ENCODE results near the gene SPRED2. TPM values are rescaled to one million over a fixed set of nuclear protein-coding genes. Genes with fewer than 3 reads are reported as not detected.
"Not testable (repeated sequence)": the region's sequence is repeated elsewhere in the genome, so short reads cannot be mapped to it uniquely, and the experiment has no call there.

The SPRED2 gene
- total RNA-seq, 2 experiments from 2014 or later, result 8.0 to 11.4 TPM

DNA sequence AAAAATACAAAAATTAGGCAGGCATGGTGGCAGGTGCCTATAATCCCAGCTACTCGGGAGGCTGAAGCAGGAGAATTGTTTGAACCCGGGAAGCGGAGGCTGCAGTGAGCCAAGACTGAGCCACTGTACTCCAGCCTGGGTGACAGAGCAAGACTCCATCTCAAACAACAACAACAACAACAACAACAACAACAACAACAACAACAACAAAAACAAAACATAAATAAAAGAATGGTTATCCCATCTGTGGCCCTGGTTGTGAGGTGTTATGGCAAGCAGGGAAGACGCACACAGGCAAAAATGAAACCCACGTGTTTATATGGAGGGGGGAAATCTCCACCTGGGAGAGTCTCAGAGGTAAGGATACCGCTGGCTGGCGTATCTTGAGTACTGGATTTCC lies 115.0 kb downstream of the SPRED2 start:
- H3K27ac Mint-ChIP-seq; DNase-seq; H3K27me3 Mint-ChIP-seq (ENCODE audit: low read depth); H3K4me3 Mint-ChIP-seq; intact Hi-C loops (cut with micrococcal nuclease); H3K9me3 Mint-ChIP-seq: not testable (repeated sequence)
- peaks cover 11% of the 10 kb centered on the region for H3K4me1 Mint-ChIP-seq (ENCODE audit: low read depth)
- H3K36me3 Mint-ChIP-seq (ENCODE audit: low read depth), result peaks cover 14% of the 10 kb centered on the region
- CTCF ChIA-PET, result interaction anchor here (0.9 kb wide), 1 partner anchor 9 kb away, joined by 3 read pairs; no protein-coding TSS in a partner anchor

DNA sequence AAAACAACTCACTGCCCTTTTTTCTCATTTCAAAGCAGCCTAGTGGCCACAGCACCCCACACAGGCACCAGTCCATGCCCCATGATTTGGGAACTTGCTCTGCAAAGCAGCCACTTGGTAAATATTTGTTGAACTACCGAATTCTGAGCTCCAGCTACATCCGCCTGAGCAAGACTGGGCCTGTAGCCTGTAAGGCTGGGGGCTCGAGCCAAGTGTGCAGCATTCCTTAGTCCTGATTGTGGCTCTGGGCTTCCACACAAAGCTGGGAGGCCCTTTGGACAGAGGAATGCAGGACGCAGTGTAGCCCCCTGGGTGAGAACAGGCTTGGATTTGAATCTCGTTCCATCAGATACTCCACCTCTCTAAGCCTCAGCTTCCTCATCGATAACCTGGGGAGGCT lies 116.3 kb downstream of the SPRED2 start:
- Mint-ChIP-seq H3K4me1 (ENCODE audit: low read depth) (peaks cover 11% of the 10 kb centered on the region), H3K36me3 (ENCODE audit: low read depth) (peaks cover 14% of the 10 kb centered on the region), H3K9me3 (no peaks in the 10 kb centered on the region), H3K27me3 (ENCODE audit: low read depth) (no peaks in the 10 kb centered on the region), H3K4me3 (no peak overlapping the region), H3K27ac (no peak overlapping the region)
- intact Hi-C loops (cut with micrococcal nuclease), result no loop called here
- CTCF ChIA-PET, result no interaction called here
- no peak for DNase-seq

DNA sequence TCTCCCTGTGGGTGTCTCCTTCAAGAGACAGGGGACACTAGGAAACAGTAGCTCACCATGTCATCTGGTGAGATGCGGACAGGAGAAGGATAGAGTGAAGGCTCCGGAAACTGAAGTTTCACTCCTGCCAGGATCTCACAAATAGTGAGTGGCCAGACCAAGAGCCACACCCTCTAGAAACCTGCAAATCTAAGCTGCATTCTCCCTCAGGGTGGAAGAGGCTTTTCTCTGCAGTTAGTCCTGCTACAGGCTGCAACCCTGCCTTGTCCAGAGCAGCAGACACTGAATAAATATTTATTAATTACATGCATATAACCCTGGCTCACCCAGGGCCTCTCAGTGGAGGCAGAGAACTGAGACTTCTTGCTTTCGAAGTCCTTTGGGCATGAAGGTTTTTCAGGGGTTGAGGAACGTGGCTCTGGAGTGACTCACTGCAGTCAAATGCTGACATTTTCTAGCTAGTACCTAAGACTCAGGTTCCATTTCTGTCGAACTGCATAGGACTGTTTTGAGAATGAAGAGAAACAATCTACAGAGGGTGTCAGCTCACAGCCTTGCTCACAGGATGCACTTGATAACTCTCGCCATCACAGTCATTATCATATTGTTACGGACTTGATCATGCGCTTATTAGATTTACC lies 117.5 kb downstream of the SPRED2 start:
- CTCF ChIA-PET, result no interaction called here
- Mint-ChIP-seq H3K4me3 (no peak overlapping the region), H3K27ac (no peak overlapping the region), H3K9me3 (no peaks in the 10 kb centered on the region), H3K36me3 (ENCODE audit: low read depth) (peaks cover 14% of the 10 kb centered on the region), H3K27me3 (ENCODE audit: low read depth) (no peaks in the 10 kb centered on the region), H3K4me1 (ENCODE audit: low read depth) (peaks cover 5% of the 10 kb centered on the region)
- intact Hi-C loops (cut with micrococcal nuclease), result no loop called here
- DNase-seq, result no peak

DNA sequence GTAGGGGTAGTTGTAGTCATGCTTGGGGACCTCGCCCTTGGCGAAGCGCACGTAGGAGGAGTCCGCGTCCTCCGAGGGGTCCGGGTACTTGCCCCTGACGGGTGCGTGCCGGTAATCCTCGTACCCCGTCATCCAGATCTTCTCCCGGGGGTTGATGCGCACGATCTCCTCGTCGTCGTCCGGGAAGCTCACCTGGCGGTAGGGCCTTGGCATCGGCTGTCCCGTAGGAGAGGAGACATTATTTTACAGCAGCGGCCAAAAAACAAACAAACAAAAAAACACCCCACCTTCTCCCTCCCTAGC lies 118.5 kb downstream of the SPRED2 start:
- Mint-ChIP-seq H3K36me3 (ENCODE audit: low read depth) (peaks cover 14% of the 10 kb centered on the region), H3K9me3 (no peaks in the 10 kb centered on the region), H3K27ac (no peak overlapping the region), H3K4me1 (ENCODE audit: low read depth) (no peaks in the 10 kb centered on the region), H3K4me3 (no peak overlapping the region), H3K27me3 (ENCODE audit: low read depth) (no peaks in the 10 kb centered on the region)
- intact Hi-C loops (cut with micrococcal nuclease), result no loop called here
- DNase-seq, result no peak
- CTCF ChIA-PET, result no interaction called here

DNA sequence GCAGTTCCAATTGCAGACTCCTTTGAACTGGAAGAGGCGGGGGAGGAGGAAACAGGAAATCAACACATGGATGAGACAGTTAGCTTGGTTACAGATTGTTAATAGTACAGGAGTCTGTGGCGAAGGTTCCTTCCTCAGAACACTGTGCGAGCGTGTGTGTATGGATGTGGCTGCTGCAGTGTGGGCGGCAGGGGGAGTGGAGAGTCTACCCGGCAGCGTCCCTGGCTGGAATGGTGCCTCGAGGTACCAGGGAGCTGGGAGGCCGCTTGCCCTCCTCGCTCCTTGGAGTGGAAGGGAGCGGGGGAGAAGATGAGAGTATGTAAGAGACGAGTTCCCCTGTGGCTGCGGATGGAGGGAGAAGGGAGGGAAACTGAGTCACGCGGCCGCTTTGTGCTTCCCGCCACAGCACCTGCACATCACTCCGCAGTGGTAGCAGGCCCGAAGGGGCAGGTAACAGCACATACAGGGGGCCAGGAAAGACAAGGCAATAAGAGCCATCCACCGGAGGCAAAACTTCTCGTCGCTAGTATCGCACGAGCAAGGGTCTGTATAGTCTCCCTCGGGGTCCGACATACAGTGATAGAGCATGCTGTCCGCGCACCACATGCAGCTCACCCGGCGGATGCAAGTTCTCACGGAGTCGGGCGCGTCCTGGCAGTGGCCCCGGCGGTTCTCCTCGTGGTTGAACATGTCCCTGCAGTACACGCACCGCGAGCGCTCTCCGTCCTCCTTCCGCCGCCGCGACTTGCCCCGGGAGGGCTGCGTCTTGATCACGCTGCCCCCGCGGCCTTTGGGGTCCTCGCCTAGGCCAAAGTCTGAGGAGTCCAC lies 119.1 kb downstream of the SPRED2 start:
- CTCF ChIA-PET, result no interaction called here
- Mint-ChIP-seq H3K27me3 (ENCODE audit: low read depth) (no peaks in the 10 kb centered on the region), H3K27ac (no peak overlapping the region), H3K36me3 (ENCODE audit: low read depth) (peaks cover 14% of the 10 kb centered on the region), H3K4me3 (no peak overlapping the region), H3K9me3 (no peaks in the 10 kb centered on the region), H3K4me1 (ENCODE audit: low read depth) (no peaks in the 10 kb centered on the region)
- intact Hi-C loops (cut with micrococcal nuclease), result no loop called here
- DNase-seq, result no peak

DNA sequence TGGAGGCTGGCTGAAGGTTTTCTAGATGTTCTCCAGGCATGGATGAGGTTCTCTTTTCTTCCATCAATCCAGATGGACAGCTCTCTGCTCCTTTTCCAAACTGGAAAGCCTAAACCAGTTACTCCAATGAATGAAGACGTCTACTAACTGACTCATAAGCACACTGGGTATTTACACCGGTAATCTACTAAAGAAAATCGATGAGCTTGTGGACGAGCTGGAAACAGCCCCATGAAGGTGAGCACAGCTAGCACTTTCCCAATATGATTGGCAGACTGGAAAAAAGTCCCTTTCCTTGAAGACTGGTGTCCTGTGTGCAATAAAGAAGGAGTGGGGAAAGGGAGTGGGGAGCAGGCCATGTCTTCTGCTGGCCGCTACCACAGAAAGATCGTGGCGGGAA lies 120.8 kb downstream of the SPRED2 start:
- Mint-ChIP-seq H3K36me3 (ENCODE audit: low read depth) (peaks cover 14% of the 10 kb centered on the region), H3K27ac (no peak overlapping the region)
- CTCF ChIA-PET, result no interaction called here

DNA sequence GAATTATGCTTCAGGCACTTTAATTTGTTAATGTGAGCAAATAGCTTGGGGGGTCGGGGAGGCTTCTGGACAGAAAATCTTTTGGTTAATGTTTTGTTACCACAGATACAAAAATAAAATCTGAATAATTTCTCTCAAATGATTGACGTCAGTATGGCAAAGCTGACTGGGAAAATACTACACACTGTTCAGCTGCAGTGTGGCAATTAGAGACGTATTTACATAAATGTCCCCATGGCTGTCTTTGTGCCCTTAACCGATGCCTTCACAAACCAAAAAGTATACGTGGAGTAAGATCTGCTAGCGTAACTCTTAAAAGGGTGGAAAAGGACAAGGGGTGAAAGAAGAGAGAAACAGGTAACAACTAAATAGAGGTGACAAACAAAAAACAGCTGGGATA lies 121.3 kb downstream of the SPRED2 start:
- no peak for DNase-seq
- no peak overlapping the region for H3K27ac Mint-ChIP-seq
- no peaks in the 10 kb centered on the region for H3K27me3 Mint-ChIP-seq (ENCODE audit: low read depth)
- intact Hi-C loops (cut with micrococcal nuclease), result no loop called here
- no peak overlapping the region for H3K4me3 Mint-ChIP-seq
- no peaks in the 10 kb centered on the region for H3K4me1 Mint-ChIP-seq (ENCODE audit: low read depth)
- H3K9me3 Mint-ChIP-seq, result no peaks in the 10 kb centered on the region
- CTCF ChIA-PET, result no interaction called here
- peaks cover 14% of the 10 kb centered on the region for H3K36me3 Mint-ChIP-seq (ENCODE audit: low read depth)

More for the DNA sequence above, 120.8 kb downstream of the SPRED2 start:
- no peaks in the 10 kb centered on the region for H3K9me3 Mint-ChIP-seq
- no peaks in the 10 kb centered on the region for H3K4me1 Mint-ChIP-seq (ENCODE audit: low read depth)
- no peak overlapping the region for H3K4me3 Mint-ChIP-seq
- no peaks in the 10 kb centered on the region for H3K27me3 Mint-ChIP-seq (ENCODE audit: low read depth)
- intact Hi-C loops (cut with micrococcal nuclease), result no loop called here
- no peak for DNase-seq

DNA sequence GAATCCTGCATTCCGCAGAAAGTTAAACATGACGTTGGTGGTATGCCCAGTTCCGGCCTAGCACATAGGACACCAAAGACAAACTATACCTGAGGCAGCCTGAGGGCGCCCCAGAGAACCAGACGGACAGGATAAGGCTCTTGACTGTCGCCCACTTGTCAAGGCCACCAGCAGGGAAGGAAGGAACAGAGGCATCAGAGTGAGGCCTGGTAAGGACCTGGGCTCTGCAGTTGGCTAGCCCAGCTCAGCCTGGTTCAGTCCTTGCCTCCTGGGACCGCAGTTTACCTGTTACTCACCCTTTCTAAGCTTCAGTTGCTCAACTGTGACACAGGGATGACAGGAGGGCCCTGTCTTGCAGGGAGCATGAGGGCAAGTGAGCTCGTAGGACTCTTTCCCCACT lies 122.7 kb downstream of the SPRED2 start:
- Mint-ChIP-seq H3K4me1 (ENCODE audit: low read depth) (no peaks in the 10 kb centered on the region), H3K27ac (no peak overlapping the region), H3K4me3 (no peak overlapping the region), H3K9me3 (no peaks in the 10 kb centered on the region), H3K36me3 (ENCODE audit: low read depth) (peaks cover 14% of the 10 kb centered on the region), H3K27me3 (ENCODE audit: low read depth) (no peaks in the 10 kb centered on the region)
- intact Hi-C loops (cut with micrococcal nuclease), result no loop called here
- DNase-seq, result no peak
- CTCF ChIA-PET, result no interaction called here

DNA sequence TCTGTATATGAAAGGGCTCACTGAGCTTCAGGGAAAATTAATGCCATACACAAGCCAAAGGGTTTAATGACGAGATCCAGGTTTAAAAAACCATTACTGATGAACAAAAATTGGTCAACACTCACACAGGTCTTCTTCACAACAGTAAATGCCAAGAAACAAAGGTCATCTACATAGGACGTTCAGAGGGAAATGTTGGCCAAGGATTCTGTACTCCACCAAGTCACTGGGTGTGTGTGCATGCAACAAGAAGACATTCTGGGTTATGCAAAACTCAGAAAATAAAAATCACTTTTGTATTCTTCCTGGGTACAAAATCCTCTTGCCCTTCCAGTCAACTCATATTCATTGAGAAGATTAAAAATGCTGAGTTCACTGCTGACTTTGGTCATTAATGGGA lies 126.5 kb downstream of the SPRED2 start:
- Mint-ChIP-seq H3K27me3 (ENCODE audit: low read depth) (no peaks in the 10 kb centered on the region), H3K4me1 (ENCODE audit: low read depth) (peaks cover 19% of the 10 kb centered on the region), H3K9me3 (no peaks in the 10 kb centered on the region), H3K36me3 (ENCODE audit: low read depth) (no peaks in the 10 kb centered on the region), H3K27ac (no peak overlapping the region), H3K4me3 (no peak overlapping the region)
- CTCF ChIA-PET, result no interaction called here
- no peak for DNase-seq
- intact Hi-C loops (cut with micrococcal nuclease), result no loop called here

DNA sequence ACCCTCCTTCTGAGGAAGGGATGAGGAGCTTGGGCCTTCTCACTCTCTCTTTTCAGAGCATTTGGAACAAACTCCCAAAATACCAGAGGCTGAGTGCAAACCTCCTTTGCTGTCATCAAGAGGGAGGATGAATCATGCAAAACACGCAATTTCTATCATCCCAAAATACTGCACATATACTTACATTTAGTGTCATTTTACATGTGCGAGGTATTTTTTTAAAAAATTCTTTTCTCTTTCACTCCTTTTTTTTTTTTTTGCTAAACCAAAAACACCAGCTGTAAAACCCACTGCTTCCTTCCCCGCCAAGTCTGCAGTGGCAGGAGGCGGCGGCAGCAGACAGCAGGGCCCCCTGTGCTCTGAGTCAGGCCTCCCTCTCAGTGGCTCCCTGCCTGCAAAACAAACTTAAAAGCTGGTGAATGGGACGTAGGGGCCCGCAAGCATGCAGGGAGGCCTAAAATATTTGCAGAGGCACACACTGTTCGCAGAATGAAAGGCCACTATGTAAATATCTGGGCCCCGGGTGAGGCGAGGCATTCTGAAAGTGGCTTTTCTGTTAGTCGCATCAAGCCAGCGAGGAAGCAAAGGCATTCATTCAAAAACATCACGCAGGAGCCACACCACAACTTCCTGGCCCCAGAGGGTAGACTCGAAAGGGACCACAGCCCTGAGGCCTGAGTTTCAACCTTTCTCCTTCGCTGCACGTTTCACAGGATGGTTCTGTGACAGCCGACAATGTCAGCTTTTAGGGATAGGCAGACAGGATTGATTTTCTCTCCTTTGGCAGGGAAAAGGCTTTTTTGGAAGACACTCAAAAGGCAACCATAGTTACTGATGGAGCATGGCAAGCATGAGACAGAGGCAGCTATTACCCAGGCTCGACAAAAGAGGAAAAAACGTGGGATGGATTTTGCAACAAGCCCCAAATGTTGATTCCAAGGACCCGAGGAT lies 131.4 kb downstream of the SPRED2 start:
- Mint-ChIP-seq H3K4me1 (ENCODE audit: low read depth) (peaks cover 41% of the 10 kb centered on the region), H3K36me3 (ENCODE audit: low read depth) (no peaks in the 10 kb centered on the region), H3K9me3 (no peaks in the 10 kb centered on the region), H3K4me3 (peak overlapping the region; percentile 62), H3K27ac (peak overlapping the region; percentile 82), H3K27me3 (ENCODE audit: low read depth) (no peaks in the 10 kb centered on the region)
- intact Hi-C loops (cut with micrococcal nuclease), result loop anchor here (1.0 to 2.0 kb wide), 13 partner anchors 19 to 1460 kb away; partner anchors contain the start of genes ACTR2, RAB1A, SLC1A4 and SPRED2
- CTCF ChIA-PET, result interaction anchor here (0.6 to 1.7 kb wide), 5 partner anchors 38 to 273 kb away, joined by 3 to 4 read pairs (median 3); no protein-coding TSS in a partner anchor
- DNase-seq, result peak; percentile 85

DNA sequence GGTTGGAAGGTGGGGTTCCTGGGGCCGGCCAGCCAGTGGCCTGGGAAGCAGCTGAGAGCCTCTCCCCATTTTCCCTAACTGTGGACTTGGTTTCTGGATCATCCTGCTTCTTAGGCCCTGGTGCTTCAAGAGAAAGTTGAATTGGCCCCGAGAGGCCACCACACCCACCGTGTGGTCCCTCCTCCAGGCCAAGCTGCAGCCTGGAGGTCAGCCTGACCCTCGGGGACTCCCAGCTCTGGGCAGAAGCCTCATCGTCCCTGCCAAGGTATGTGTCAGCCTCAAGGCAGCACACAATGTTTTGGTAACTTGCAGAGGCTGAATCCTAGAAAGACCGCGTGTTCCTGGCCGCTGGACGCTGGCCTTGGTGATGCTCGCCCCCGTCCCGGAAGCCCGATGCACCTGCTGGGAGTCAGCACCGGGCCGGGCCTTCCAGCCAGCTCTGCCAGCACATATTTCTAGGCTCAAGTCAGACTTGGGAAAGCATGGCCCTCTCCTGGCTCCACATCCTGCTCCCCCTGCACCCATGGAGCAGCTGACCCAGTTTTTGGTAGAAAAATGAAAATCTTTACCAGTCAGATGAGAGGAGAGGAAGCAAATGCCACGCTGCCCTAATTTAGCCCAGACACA lies 132.2 kb downstream of the SPRED2 start:
- intact Hi-C loops (cut with micrococcal nuclease), result loop anchor here (2.0 kb wide), 3 partner anchors 59 to 1459 kb away; partner anchors contain the start of genes SLC1A4 and UGP2
- CTCF ChIA-PET, result interaction anchor here (0.8 to 1.7 kb wide), 2 partner anchors 37 to 274 kb away, joined by 3 to 4 read pairs; no protein-coding TSS in a partner anchor

DNA sequence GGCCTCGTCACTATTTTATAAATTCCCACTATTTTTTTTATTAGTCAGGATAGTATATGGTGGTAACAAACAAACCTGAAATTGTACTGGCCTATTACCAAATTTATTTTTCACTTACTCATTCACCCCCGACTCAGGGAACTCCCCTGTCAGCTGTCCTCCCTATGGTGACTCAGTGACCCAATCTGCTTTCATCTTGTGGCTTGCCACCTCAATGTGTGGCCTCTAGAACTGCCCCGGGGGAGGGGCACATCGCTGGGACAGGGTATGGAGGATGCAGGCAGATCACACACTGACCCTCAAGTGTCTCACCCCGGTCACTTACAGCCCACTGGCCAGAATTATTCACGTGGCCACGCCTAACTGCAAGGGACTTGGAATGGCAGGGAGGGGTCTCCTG lies 133.2 kb downstream of the SPRED2 start:
- Mint-ChIP-seq H3K4me3 (no peak overlapping the region), H3K27me3 (ENCODE audit: low read depth) (no peaks in the 10 kb centered on the region), H3K27ac (no peak overlapping the region), H3K9me3 (no peaks in the 10 kb centered on the region), H3K4me1 (ENCODE audit: low read depth) (peaks cover 41% of the 10 kb centered on the region), H3K36me3 (ENCODE audit: low read depth) (no peaks in the 10 kb centered on the region)
- CTCF ChIA-PET, result interaction anchor here (0.9 kb wide), 1 partner anchor 23 kb away, joined by 3 read pairs; no protein-coding TSS in a partner anchor
- peak; percentile 77 for DNase-seq
- intact Hi-C loops (cut with micrococcal nuclease), result no loop called here

More for the DNA sequence above, 132.2 kb downstream of the SPRED2 start:
- H3K27me3 Mint-ChIP-seq (ENCODE audit: low read depth), result no peaks in the 10 kb centered on the region
- no peaks in the 10 kb centered on the region for H3K9me3 Mint-ChIP-seq
- peak overlapping the region; percentile 82 for H3K27ac Mint-ChIP-seq
- H3K4me3 Mint-ChIP-seq, result no peak overlapping the region
- peaks cover 41% of the 10 kb centered on the region for H3K4me1 Mint-ChIP-seq (ENCODE audit: low read depth)
- no peaks in the 10 kb centered on the region for H3K36me3 Mint-ChIP-seq (ENCODE audit: low read depth)
- no peak for DNase-seq

Measured in activated naive CD4-positive, alpha-beta T cell treated with anti-CD3 and anti-CD28 coated beads for 36 hours (primary cell).